OCI-LY7 (cell line): ENCODE data around the gene TAF4. TPM values are rescaled to one million over a fixed set of nuclear protein-coding genes. Genes with fewer than 3 reads are reported as not detected.

Source experiments
- BruUV-seq: library from RNA; stranded (reverse); fragments of 400-500 nt; replicated peaks from 2 replicates; lab custom pipeline; 2021; lab: Mats Ljungman, UMichigan
- CTCF ChIA-PET: fragments of 300-600 bp; sonication (Branson Sonifier 250); formaldehyde crosslinking; loops from one replicate; lab custom pipeline; 2022; ENCODE audit warnings: antibody characterized with exemption; ENCODE audit not compliant: unreplicated experiment; lab: Charles Lee
- POLR2A ChIA-PET: fragments of 300-600 bp; sonication (Branson Sonifier 250); formaldehyde crosslinking; loops from one replicate; lab custom pipeline; 2022; ENCODE audit warnings: antibody characterized with exemption; lab: Charles Lee
- DNase-seq: peaks from one replicate; pipeline ENCODE4 v3.0.0-alpha.2; 2015; ENCODE audit warnings: low spot score
- H2AFZ ChIP-seq: fragments of 200-600 bp; sonication (generic), shearing (Covaris generic); 2 replicates; pipeline ENCODE4 v1.6.1; 2014; ENCODE audit warnings: mild to moderate bottlenecking, antibody characterized with exemption, low read length, moderate library complexity
- H3K27ac ChIP-seq: fragments of 200-600 bp; sonication (generic); 2 replicates; pipeline ENCODE4 v1.5.1; 2014; ENCODE audit warnings: mixed run types, low read depth, mild to moderate bottlenecking, moderate library complexity, low read length, inconsistent platforms; ENCODE audit not compliant: poor library complexity, severe bottlenecking
- H3K36me3 ChIP-seq: fragments of 200-600 bp; sonication (generic); 2 replicates; pipeline ENCODE4 v1.6.1; 2014; ENCODE audit warnings: mild to moderate bottlenecking, antibody characterized with exemption, low read length, moderate library complexity, mixed read lengths; ENCODE audit not compliant: insufficient read depth
- H3K4me1 ChIP-seq: fragments of 200-600 bp; sonication (generic); 2 replicates; pipeline ENCODE4 v1.5.1; 2014; ENCODE audit warnings: mild to moderate bottlenecking, low read length; ENCODE audit not compliant: insufficient read depth, poor library complexity, severe bottlenecking
- H3K4me2 ChIP-seq: fragments of 200-600 bp; sonication (generic); 2 replicates; pipeline ENCODE4 v1.6.1; 2014; ENCODE audit warnings: mild to moderate bottlenecking, low read length
- H3K4me3 ChIP-seq: fragments of 200-600 bp; sonication (generic); 2 replicates; pipeline ENCODE4 v1.5.1; 2014; ENCODE audit warnings: mild to moderate bottlenecking, low read depth, low read length; ENCODE audit not compliant: poor library complexity, severe bottlenecking
- H3K79me2 ChIP-seq: fragments of 200-600 bp; sonication (generic); 2 replicates; pipeline ENCODE4 v1.6.1; 2016; ENCODE audit warnings: low read depth, mild to moderate bottlenecking, low read length, moderate library complexity, mixed read lengths; ENCODE audit not compliant: insufficient read depth
- H3K9me2 ChIP-seq: fragments of 200-600 bp; sonication (generic); 2 replicates; pipeline ENCODE4 v1.6.1; 2016; ENCODE audit warnings: mild to moderate bottlenecking, low read length, mixed read lengths; ENCODE audit not compliant: insufficient read depth
- H3K9me3 ChIP-seq: fragments of 200-600 bp; sonication (generic); 2 replicates; pipeline ENCODE4 v1.6.1; 2014; ENCODE audit warnings: mild to moderate bottlenecking, mixed run types, low read length, mixed read lengths
- H4K20me1 ChIP-seq: fragments of 200-600 bp; sonication (generic); 2 replicates; pipeline ENCODE4 v1.6.1; 2014; ENCODE audit warnings: mild to moderate bottlenecking, antibody characterized with exemption, low read length, moderate library complexity, mixed read lengths; ENCODE audit not compliant: insufficient read depth
- CTCF ChIP-seq: fragments of 200-600 bp; sonication (generic); conservative IDR thresholded peaks from 2 replicates; pipeline ENCODE4 v1.5.1; 2014; ENCODE audit warnings: mild to moderate bottlenecking, antibody characterized with exemption, low read length, moderate library complexity, mixed read lengths
- EZH2phosphoT487 ChIP-seq: fragments of 200-600 bp; sonication (generic); IDR thresholded peaks from 2 replicates; pipeline ENCODE4 v1.6.1; 2018; ENCODE audit warnings: low read depth, borderline replicate concordance, mild to moderate bottlenecking, mixed run types, antibody characterized with exemption, low read length, moderate library complexity, mixed read lengths
- intact Hi-C: fragments of 100-400 bp; cut with micrococcal nuclease; formaldehyde crosslinking; loops from one replicate; pipeline ENCODE4 v1.10.0; 2022; ENCODE audit not compliant: unreplicated experiment
- total RNA-seq, 2 experiments: library from RNA; depleted of rRNA in 1 of 2; stranded (reverse); fragments of >200 nt in 1 of 2; shearing (Covaris generic) in 1 of 2; gene quantifications; 2 replicates each; pipeline ENCODE4 v1.2.3, GENCODE V29; 2014 to 2022

The TAF4 gene
- total RNA-seq, 2 experiments from 2014 or later = 11.2 to 38.9 TPM

GRCh38 chr20:61976644-61977418 lies 88.8 kb downstream of the TAF4 start:
- Histone ChIP-seq H3K9me2 (no peaks in the 10 kb centered on the region), H3K4me2 (no peak overlapping the region), H3K4me3 (no peak overlapping the region), H3K9me3 (no peaks in the 10 kb centered on the region), H4K20me1 (no peaks in the 10 kb centered on the region), H3K79me2 (no peaks in the 10 kb centered on the region), H3K36me3 (peaks cover 46% of the 10 kb centered on the region), H2AFZ (no peak overlapping the region), H3K27ac (no peak overlapping the region), H3K4me1 (no peaks in the 10 kb centered on the region)
- no peak for DNase-seq
- POLR2A ChIA-PET = no interaction called here
- intact Hi-C loops = no loop called here
- TF ChIP-seq EZH2phosphoT487 (no peak), CTCF (no peak)
- BruUV-seq = no TSS peak
- CTCF ChIA-PET = no interaction called here

GRCh38 chr20:61976263-61976643 lies 89.4 kb downstream of the TAF4 start:
- Histone ChIP-seq H3K9me2 (no peaks in the 10 kb centered on the region), H3K4me3 (no peak overlapping the region), H4K20me1 (no peaks in the 10 kb centered on the region), H3K79me2 (no peaks in the 10 kb centered on the region), H3K4me2 (no peak overlapping the region), H3K4me1 (no peaks in the 10 kb centered on the region), H3K9me3 (no peaks in the 10 kb centered on the region), H2AFZ (no peak overlapping the region), H3K36me3 (peaks cover 46% of the 10 kb centered on the region), H3K27ac (no peak overlapping the region)
- TF ChIP-seq EZH2phosphoT487 (no peak), CTCF (no peak)
- no TSS peak for BruUV-seq
- intact Hi-C loops = no loop called here
- POLR2A ChIA-PET = no interaction called here
- CTCF ChIA-PET = no interaction called here
- no peak for DNase-seq

- H3K36me3 ChIP-seq = peaks cover 42% of the 10 kb centered on the region
- CTCF ChIA-PET = no interaction called here
These were observed 90.1 kb downstream of the TAF4 start for GRCh38 chr20:61975407-61976129.

More at GRCh38 chr20:61975407-61976129, 90.1 kb downstream of the TAF4 start:
- Histone ChIP-seq H3K4me3 (no peak overlapping the region), H3K79me2 (no peaks in the 10 kb centered on the region), H4K20me1 (no peaks in the 10 kb centered on the region), H3K9me3 (no peaks in the 10 kb centered on the region), H3K4me1 (no peaks in the 10 kb centered on the region), H2AFZ (no peak overlapping the region), H3K4me2 (no peak overlapping the region), H3K9me2 (no peaks in the 10 kb centered on the region), H3K27ac (no peak overlapping the region)
- BruUV-seq = no TSS peak
- no peak for DNase-seq
- POLR2A ChIA-PET = no interaction called here
- TF ChIP-seq CTCF (no peak), EZH2phosphoT487 (no peak)
- intact Hi-C loops = no loop called here
